ENCODE data around the gene MGAT3. TPM values are rescaled to one million over a fixed set of nuclear protein-coding genes. Genes with fewer than 3 reads are reported as not detected.

MGAT3 gene
- total and polyA plus RNA-seq, 2 of the 8 experiments (the other 6 are each of a cell fraction or from before 2014, with no cell fraction given) = 4.3 to 9.2 TPM

DNA sequence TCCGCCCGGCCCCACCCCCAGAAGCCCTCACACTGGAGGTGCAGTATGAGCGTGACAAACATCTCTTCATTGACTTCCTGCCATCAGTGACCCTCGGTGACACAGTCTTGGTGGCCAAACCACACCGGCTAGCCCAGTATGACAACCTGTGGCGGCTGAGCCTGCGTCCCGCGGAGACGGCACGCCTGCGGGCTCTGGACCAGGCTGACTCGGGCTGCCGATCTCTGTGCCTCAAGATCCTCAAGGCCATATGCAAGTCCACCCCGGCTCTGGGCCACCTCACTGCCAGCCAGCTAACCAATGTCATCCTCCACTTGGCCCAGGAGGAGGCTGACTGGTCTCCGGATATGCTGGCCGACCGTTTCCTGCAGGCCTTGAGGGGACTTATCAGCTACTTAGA is 57.0 kb downstream of the MGAT3 start:
- Histone ChIP-seq H3K23ac (ENCODE audit: insufficient read length) (no peak overlapping the region), H3K4me3 (ENCODE audit: extremely low read depth in 1 of 4, insufficient read depth in 2 of 4, low read depth in 3 of 4, low read length in 4 of 4) (no peak overlapping the region), H2AK5ac (ENCODE audit: low read depth, low read length) (no peak overlapping the region), H3K14ac (ENCODE audit: insufficient read length) (no peak overlapping the region), H2BK15ac (ENCODE audit: low read length) (no peak overlapping the region), H3K79me2 (ENCODE audit: control insufficient read depth in 1 of 2, insufficient read depth in 2 of 2, low read length in 2 of 2) (no peaks in the 10 kb centered on the region), H3K27me3 (replicated peaks in 1 of 4; ENCODE audit: control insufficient read depth in 3 of 4, extremely low read depth in 1 of 4, insufficient read depth in 3 of 4, low read length in 3 of 4) (peaks cover 24 to 59% (median 54%) of the 10 kb centered on the region in 4 experiments), H4K91ac (replicated peaks; ENCODE audit: insufficient read length, low read length) (no peak overlapping the region), H2AFZ (ENCODE audit: low read length) (no peak overlapping the region), H3K4ac (replicated peaks; ENCODE audit: insufficient read length, low read depth, low read length) (no peak overlapping the region), H3K56ac (replicated peaks; ENCODE audit: insufficient read length, low read depth, low read length) (no peak overlapping the region), H3K9me3 (ENCODE audit: insufficient read depth in 2 of 2, low read depth in 1 of 2, low read length in 1 of 2) (no peaks in the 10 kb centered on the region), H2BK5ac (ENCODE audit: low read depth, low read length) (no peak overlapping the region), H4K20me1 (replicated peaks in 1 of 2; ENCODE audit: control insufficient read depth in 1 of 2, insufficient read depth in 2 of 2, low read length in 2 of 2) (peaks cover 43 to 53% of the 10 kb centered on the region in 2 experiments), H3K18ac (ENCODE audit: extremely low read depth, low read length) (no peak overlapping the region), H2BK12ac (ENCODE audit: low read depth, low read length) (no peak overlapping the region), H3K36me3 (ENCODE audit: control insufficient read depth in 2 of 4, insufficient read depth in 4 of 4, low read length in 3 of 4) (peaks cover 20 to 47% (median 39%) of the 10 kb centered on the region in 4 experiments), H2BK20ac (ENCODE audit: low read length) (no peak overlapping the region), H3K27ac (ENCODE audit: low read depth, low read length) (no peak overlapping the region), H4K5ac (ENCODE audit: insufficient read length, low read depth, low read length) (no peak overlapping the region), H3K9ac (replicated peaks in 1 of 4; ENCODE audit: extremely low read depth in 1 of 4, low read depth in 3 of 4, low read length in 3 of 4) (no peak overlapping the region), H3K4me1 (replicated peaks in 1 of 4; ENCODE audit: control insufficient read depth in 3 of 4, insufficient read depth in 4 of 4, low read length in 3 of 4) (peaks cover 0 to 3% (median under 1%) of the 10 kb centered on the region in 4 experiments; a peak in 2 of 7 replicates), H3K4me2 (ENCODE audit: insufficient read depth in 1 of 2, low read depth in 2 of 2, low read length in 2 of 2) (no peak overlapping the region), H2BK120ac (replicated peaks; ENCODE audit: low read depth, low read length) (no peak overlapping the region), H4K8ac (ENCODE audit: extremely low read depth, insufficient read depth, low read length) (no peak overlapping the region; the same call in 1 of the 2 replicates), H3K23me2 (ENCODE audit: low read depth, low read length) (no peaks in the 10 kb centered on the region; the same call in 1 of the 2 replicates), H3K79me1 (ENCODE audit: low read depth, low read length) (peaks cover 5% of the 10 kb centered on the region)
- 95% methylated on average over 18 of the region's 18 CpGs; no CpG with 5 or more reads in 1 of the 2 experiments for WGBS, 2 experiments (ENCODE audit: extremely low coverage in 1 of 2, insufficient coverage in 1 of 2, insufficient read length in 1 of 2, insufficient replicate concordance in 2 of 2, low coverage in 1 of 2, low lambda C conversion rate in 2 of 2, missing lambda C conversion rate in 1 of 2)
- FAIRE-seq = no peak
- ChIA-PET POLR2A (ENCODE audit: partially characterized antibody) (interaction anchor here (1.0 to 6.0 kb wide), 6 partner anchors 9 to 194 kb away, joined by 3 to 72 read pairs (median 5); partner anchors contain the start of genes RPL3 and RPS19BP1), CTCF (ENCODE audit: partially characterized antibody) (interaction anchor here (0.9 to 10.1 kb wide), 26 partner anchors 13 to 380 kb away, joined by 3 to 278 read pairs (median 4); partner anchors contain the start of genes MIEF1 and SYNGR1)
- no peak for DNase-seq (ENCODE audit: low read depth in 1 of 2, low spot score in 2 of 2)
- TF ChIP-seq RAD21 (IDR thresholded peaks at IDR 0.05 in 1 of 2, conservative IDR thresholded peaks at IDR 0.05 in 1 of 2; ENCODE audit: low read depth in 2 of 2, low read length in 2 of 2) (no peak), POLR2AphosphoS5 (IDR thresholded peaks at IDR 0.05; ENCODE audit: low read depth, low read length) (no peak), EZH2 (IDR thresholded peaks at IDR 0.05; ENCODE audit: low read depth, low read length, severe bottlenecking) (peak; percentile 31), NANOG (IDR thresholded peaks at IDR 0.05; ENCODE audit: insufficient read depth, low read depth, low read length, poor library complexity, severe bottlenecking) (no peak), SIRT6 (IDR thresholded peaks at IDR 0.05; ENCODE audit: low read length) (no peak), SAP30 (IDR thresholded peaks at IDR 0.05; ENCODE audit: insufficient read depth, insufficient replicate concordance, low read length) (no peak), CHD2 (IDR thresholded peaks at IDR 0.05; ENCODE audit: low read length) (no peak)
- TF ChIP-seq, protein P1, sequence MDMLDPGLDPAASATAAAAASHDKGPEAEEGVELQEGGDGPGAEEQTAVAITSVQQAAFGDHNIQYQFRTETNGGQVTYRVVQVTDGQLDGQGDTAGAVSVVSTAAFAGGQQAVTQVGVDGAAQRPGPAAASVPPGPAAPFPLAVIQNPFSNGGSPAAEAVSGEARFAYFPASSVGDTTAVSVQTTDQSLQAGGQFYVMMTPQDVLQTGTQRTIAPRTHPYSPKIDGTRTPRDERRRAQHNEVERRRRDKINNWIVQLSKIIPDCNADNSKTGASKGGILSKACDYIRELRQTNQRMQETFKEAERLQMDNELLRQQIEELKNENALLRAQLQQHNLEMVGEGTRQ (IDR thresholded peaks at IDR 0.05; ENCODE audit: low read length) = no peak

All from H1 (cell line).